Subcutaneous adipose tissue (tissue), 4 donors: ENCODE data around the gene GLIS2. TPM values are rescaled to one million over a fixed set of nuclear protein-coding genes. Genes with fewer than 3 reads are reported as not detected.

ENCODE experiments used
- CTCF ChIP-seq: fragments of 450-650 bp; IDR thresholded peaks from one replicate; pipeline ENCODE4 v1.5.1; 2016; ENCODE audit warnings: low read depth, mild to moderate bottlenecking, control low read depth, antibody characterized with exemption, moderate library complexity
- total RNA-seq, 4 donors: library from RNA; depleted of rRNA; stranded (reverse); fragments of >200 nt; gene quantifications; one replicate each; pipeline ENCODE4 v1.1.0, GENCODE V29; 2016

The GLIS2 gene
- total RNA-seq, 4 donors from 2014 or later = 0.85 to 2.1 (median 1.5) TPM

GRCh38 chr16:4334724-4335495 is 19.0 kb downstream of the GLIS2 start:
- TF ChIP-seq CTCF = no peak

GRCh38 chr16:4336701-4337539 is 21.1 kb downstream of the GLIS2 start:
- TF ChIP-seq CTCF = no peak

GRCh38 chr16:4337540-4338088 is 21.7 kb downstream of the GLIS2 start:
- TF ChIP-seq CTCF = no peak

GRCh38 chr16:4338125-4338582 is 22.3 kb downstream of the GLIS2 start:
- TF ChIP-seq CTCF = no peak

- TF ChIP-seq CTCF = no peak
Observed at GRCh38 chr16:4338712-4339299, 22.9 kb downstream of the GLIS2 start.

- no peak for TF ChIP-seq CTCF
Observed at GRCh38 chr16:4339455-4339854, 23.6 kb downstream of the GLIS2 start.
